Measurements from ENCODE around the gene ANO2. TPM values are rescaled to one million over a fixed set of nuclear protein-coding genes. Genes with fewer than 3 reads are reported as not detected.

Gene ANO2
- total and polyA plus RNA-seq, 4 donors: 0.03 to 0.25 (median 0.15) TPM

GRCh38 chr12:5570416-5570815 lies 374.6 kb downstream of the ANO2 start:
- Histone ChIP-seq H3K4me1 (ENCODE audit: control insufficient read depth in 4 of 4, insufficient read depth in 4 of 4, low read length in 3 of 4) (no peaks in the 10 kb centered on the region), H3K9ac (ENCODE audit: low read depth in 1 of 2, low read length in 2 of 2) (no peak overlapping the region), H3K27ac (ENCODE audit: low read depth in 1 of 2, low read length in 2 of 2) (no peak overlapping the region), H3K27me3 (ENCODE audit: control insufficient read depth in 4 of 4, insufficient read depth in 4 of 4, low read length in 3 of 4) (peaks cover 0 to 10% (median 2%) of the 10 kb centered on the region in 4 donors), H3K4me3 (ENCODE audit: low read depth in 1 of 3, low read length in 3 of 3) (no peak overlapping the region), H3K9me3 (ENCODE audit: control insufficient read depth in 4 of 4, low read length in 3 of 4) (no peaks in the 10 kb centered on the region), H3K36me3 (ENCODE audit: control insufficient read depth in 4 of 4, insufficient read depth in 3 of 4, low read depth in 1 of 4, low read length in 3 of 4) (no peaks in the 10 kb centered on the region)
- WGBS: 28% methylated on average over 1 of the region's 1 CpG
- no peak for DNase-seq (ENCODE audit: low spot score)
- TF ChIP-seq EGR1 (IDR thresholded peaks at IDR 0.05; ENCODE audit: low read depth in 2 of 2) (no peak), FOXA1 (IDR thresholded peaks at IDR 0.05) (no peak), HNF4G (IDR thresholded peaks at IDR 0.05) (no peak), RAD21 (IDR thresholded peaks at IDR 0.05) (no peak), NR2F2 (IDR thresholded peaks at IDR 0.05) (no peak), MAX (IDR thresholded peaks at IDR 0.05) (no peak), FOXA2 (IDR thresholded peaks at IDR 0.05) (no peak), YY1 (IDR thresholded peaks at IDR 0.05) (no peak), JUND (IDR thresholded peaks at IDR 0.05) (no peak), RXRA (IDR thresholded peaks at IDR 0.05) (no peak)

- Histone ChIP-seq H3K4me1 (ENCODE audit: control insufficient read depth in 4 of 4, insufficient read depth in 4 of 4, low read length in 3 of 4) (no peaks in the 10 kb centered on the region), H3K9ac (ENCODE audit: low read depth in 1 of 2, low read length in 2 of 2) (no peak overlapping the region), H3K36me3 (ENCODE audit: control insufficient read depth in 4 of 4, insufficient read depth in 3 of 4, low read depth in 1 of 4, low read length in 3 of 4) (no peaks in the 10 kb centered on the region), H3K4me3 (ENCODE audit: low read depth in 1 of 3, low read length in 3 of 3) (no peak overlapping the region), H3K27me3 (ENCODE audit: control insufficient read depth in 4 of 4, insufficient read depth in 4 of 4, low read length in 3 of 4) (peaks cover 0 to 10% (median 2%) of the 10 kb centered on the region in 4 donors), H3K9me3 (ENCODE audit: control insufficient read depth in 4 of 4, low read length in 3 of 4) (no peaks in the 10 kb centered on the region), H3K27ac (ENCODE audit: low read depth in 1 of 2, low read length in 2 of 2) (no peak overlapping the region)
- TF ChIP-seq CTCF (IDR thresholded peaks at IDR 0.05; ENCODE audit: low read depth, low read length, missing input control): no peak
- TF ChIP-seq REST (IDR thresholded peaks at IDR 0.05): no peak
- no peak for TF ChIP-seq SP1 (IDR thresholded peaks at IDR 0.05)
- TF ChIP-seq TAF1 (conservative IDR thresholded peaks at IDR 0.05): no peak
- no peak for TF ChIP-seq FOXA1 (IDR thresholded peaks at IDR 0.05)
- TF ChIP-seq YY1 (IDR thresholded peaks at IDR 0.05): no peak
- TF ChIP-seq NR2F2 (IDR thresholded peaks at IDR 0.05): no peak
- no peak for TF ChIP-seq HNF4G (IDR thresholded peaks at IDR 0.05)
- WGBS: 65% methylated on average over 17 of the region's 17 CpGs
- DNase-seq (ENCODE audit: low spot score): no peak
Measured at GRCh38 chr12:5568325-5568981, 376.6 kb downstream of the ANO2 start.

Measured in liver (tissue), 9 donors.